Peyer's patch (tissue), 4 donors: ENCODE measurements around the gene TRMT44. TPM values are rescaled to one million over a fixed set of nuclear protein-coding genes. Genes with fewer than 3 reads are reported as not detected.

ENCODE experiments used
- DNase-seq, 3 donors: peaks; one replicate each; pipeline ENCODE4 v3.0.0-alpha.2; 2017 to 2019
- H3K27ac ChIP-seq, 4 donors: fragments of 200-600 bp; sonication (generic); one replicate each; pipeline ENCODE4 v1.5.1; 2016 to 2019
- H3K27me3 ChIP-seq, 2 donors: fragments of 200-600 bp; sonication (generic); one replicate each; pipeline ENCODE4 v1.5.1; 2019
- H3K36me3 ChIP-seq, 3 donors: fragments of 200-600 bp; sonication (generic); one replicate each; pipeline ENCODE4 v1.5.1; 2016 to 2019
- H3K4me1 ChIP-seq, 4 donors: fragments of 200-600 bp; sonication (generic); one replicate each; pipeline ENCODE4 v1.5.1; 2016 to 2019
- H3K4me3 ChIP-seq, 4 donors: fragments of 200-600 bp; sonication (generic); 1 replicate in 3 of 4; 2 replicates in 1 of 4; pipeline ENCODE4 v1.5.1; 2016 to 2019; ENCODE audit warnings: mild to moderate bottlenecking in 1 of 4
- H3K9me3 ChIP-seq, 4 donors: fragments of 200-600 bp; sonication (generic); one replicate each; pipeline ENCODE4 v1.5.1; 2016 to 2019; ENCODE audit warnings: mild to moderate bottlenecking in 1 of 4
- CTCF ChIP-seq, 6 experiments: fragments of 450-650 bp in 4 of 6; fragments of 200-600 bp in 2 of 6; sonication (generic) in 1 of 6; IDR thresholded peaks; one replicate each; pipeline ENCODE4 v1.5.1; 2017 to 2019; ENCODE audit warnings: antibody characterized with exemption in 6 of 6, mild to moderate bottlenecking in 3 of 6, moderate library complexity in 1 of 6
- POLR2A ChIP-seq, 2 donors: fragments of 450-650 bp; IDR thresholded peaks; one replicate each; pipeline ENCODE4 v1.5.1; 2017; ENCODE audit warnings: antibody characterized with exemption in 2 of 2, mild to moderate bottlenecking in 2 of 2, moderate library complexity in 2 of 2
- total RNA-seq, 4 donors: library from RNA; depleted of rRNA; stranded (reverse); fragments of >200 nt; gene quantifications; one replicate each; pipeline ENCODE4 v1.1.0, GENCODE V29; 2016

The TRMT44 gene
- total RNA-seq, 4 donors from 2014 or later = 16.8 to 31.6 (median 28.1) TPM

- DNase-seq = no peak
- Histone ChIP-seq H3K27me3 (no peaks in the 10 kb centered on the region), H3K27ac (peak overlapping the region in 3 of 4 donors; percentile 21 to 60 (median 54)), H3K4me1 (peaks cover 0 to 42% (median 7%) of the 10 kb centered on the region in 4 donors), H3K4me3 (peak overlapping the region in 2 of 4 donors; percentile 10 to 39), H3K9me3 (no peaks in the 10 kb centered on the region), H3K36me3 (no peaks in the 10 kb centered on the region)
- TF ChIP-seq CTCF (IDR thresholded peaks at IDR 0.05) = no peak
- no peak for TF ChIP-seq POLR2A (IDR thresholded peaks at IDR 0.05)
Observed at GRCh38 chr4:8434251-8435073, 6.1 kb upstream of the TRMT44 start.

GRCh38 chr4:8435656-8436121, 4.9 kb upstream of the TRMT44 start:
- peak in 2 of 3 donors; percentile 67 to 72 for DNase-seq

DNA sequence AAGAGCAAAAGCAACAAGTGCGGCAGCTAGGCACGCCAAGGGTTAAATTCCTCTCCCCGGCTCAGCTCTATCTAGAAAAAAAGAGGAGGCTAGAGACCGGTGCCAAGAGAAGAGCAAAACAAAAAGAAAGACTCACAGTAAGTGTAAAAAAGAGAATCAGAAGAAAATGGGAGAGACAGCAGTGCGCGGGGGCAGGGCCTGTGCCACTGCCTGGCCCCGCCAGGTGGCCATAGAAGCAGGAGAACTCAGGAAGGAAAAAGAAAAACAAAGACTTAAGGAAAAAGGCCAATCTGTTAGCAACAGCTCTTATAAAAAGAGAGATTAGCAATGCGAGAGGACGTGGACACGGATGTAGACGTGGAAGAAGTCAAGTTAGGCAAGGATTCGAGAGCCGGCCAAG, 3.3 kb upstream of the TRMT44 start:
- Histone ChIP-seq H3K4me1 (peaks cover 0 to 60% (median 18%) of the 10 kb centered on the region in 4 donors), H3K4me3 (no peak overlapping the region), H3K36me3 (no peaks in the 10 kb centered on the region), H3K9me3 (no peaks in the 10 kb centered on the region), H3K27ac (peak overlapping the region in 2 of 4 donors; percentile 5 to 73), H3K27me3 (no peaks in the 10 kb centered on the region)
- DNase-seq = no peak
- TF ChIP-seq CTCF (IDR thresholded peaks at IDR 0.05) (no peak), POLR2A (IDR thresholded peaks at IDR 0.05) (no peak)

More at GRCh38 chr4:8435656-8436121, 4.9 kb upstream of the TRMT44 start:
- H3K36me3 ChIP-seq = no peaks in the 10 kb centered on the region
- H3K27ac ChIP-seq = peak overlapping the region; percentile 53 to 79 (median 57)
- H3K4me3 ChIP-seq = peak overlapping the region; percentile 12 to 42 (median 36)
- H3K4me1 ChIP-seq = peaks cover 0 to 47% (median 9%) of the 10 kb centered on the region in 4 donors
- TF ChIP-seq CTCF (IDR thresholded peaks at IDR 0.05) = no peak
- no peak for TF ChIP-seq POLR2A (IDR thresholded peaks at IDR 0.05)
- H3K27me3 ChIP-seq = no peaks in the 10 kb centered on the region
- no peaks in the 10 kb centered on the region for H3K9me3 ChIP-seq

GRCh38 chr4:8438743-8439142, 1.8 kb upstream of the TRMT44 start:
- Histone ChIP-seq H3K4me3 (no peak overlapping the region), H3K27ac (peak overlapping the region in 1 of 4 donors; percentile 92), H3K4me1 (peaks cover 0 to 72% (median 20%) of the 10 kb centered on the region in 4 donors), H3K9me3 (no peaks in the 10 kb centered on the region), H3K27me3 (no peaks in the 10 kb centered on the region), H3K36me3 (no peaks in the 10 kb centered on the region)
- no peak for DNase-seq
- TF ChIP-seq CTCF (IDR thresholded peaks at IDR 0.05) (no peak), POLR2A (IDR thresholded peaks at IDR 0.05) (no peak)

DNA sequence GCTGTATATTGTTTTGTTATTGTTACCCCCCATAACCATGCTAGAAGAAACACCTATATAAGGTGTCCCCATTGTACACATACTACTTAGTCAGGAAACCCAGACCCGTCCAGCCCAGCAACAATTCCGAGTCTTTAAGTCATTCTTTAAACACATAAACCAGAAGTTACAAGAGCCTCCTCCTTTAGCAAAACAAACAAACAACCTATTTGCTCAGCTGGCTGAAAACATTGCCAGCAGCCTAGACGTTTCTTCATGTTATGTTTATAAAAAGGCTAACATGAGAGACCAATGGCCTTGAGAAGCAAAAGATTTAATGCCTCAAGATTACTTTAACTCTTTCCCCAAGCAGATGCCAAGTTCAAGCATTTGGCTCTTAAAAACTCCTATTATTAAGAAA, 1.4 kb upstream of the TRMT44 start:
- H3K4me1 ChIP-seq = peaks cover 0 to 70% (median 20%) of the 10 kb centered on the region in 4 donors
- no peak overlapping the region for H3K4me3 ChIP-seq
- no peak for TF ChIP-seq POLR2A (IDR thresholded peaks at IDR 0.05)
- no peak for TF ChIP-seq CTCF (IDR thresholded peaks at IDR 0.05)
- no peak for DNase-seq
- peak overlapping the region in 1 of 4 donors; percentile 92 for H3K27ac ChIP-seq
- H3K9me3 ChIP-seq = no peaks in the 10 kb centered on the region
- H3K27me3 ChIP-seq = no peaks in the 10 kb centered on the region
- no peaks in the 10 kb centered on the region for H3K36me3 ChIP-seq
